A549 (cell line): ENCODE measurements around the gene MLPH. TPM values are rescaled to one million over a fixed set of nuclear protein-coding genes. Genes with fewer than 3 reads are reported as not detected.

Experiments used
- ATAC-seq, 2 experiments: fragments of 200-7000 bp in 1 of 2; fragments of >200 bp in 1 of 2; cut with Nextera tagmentation in 1 of 2; cut with Tn5 transposase in 1 of 2; 3 replicates each; pipeline versions ENCODE4 v1.8.0 to v1.9.1; 2018 to 2020; ENCODE audit warnings: mild to moderate bottlenecking in 1 of 2, moderate library complexity in 1 of 2
- CTCF ChIA-PET: fragments of 300-600 bp; sonication (Branson Sonifier 250); formaldehyde crosslinking; extraction: SDS; loops from one replicate; lab custom pipeline; 2021; ENCODE audit warnings: antibody characterized with exemption, inconsistent platforms; lab: Yijun Ruan, JAX
- POLR2A ChIA-PET: fragments of 350-600 bp; formaldehyde crosslinking; extraction: SDS; loops from one replicate; lab custom pipeline; 2021; ENCODE audit warnings: antibody characterized with exemption, inconsistent platforms; lab: Yijun Ruan, JAX
- DNase-seq, 2 experiments: peaks; one replicate each; pipeline versions ENCODE4 v3.0.0 to v3.0.0-alpha.2; 2011 to 2016; ENCODE audit warnings: low read depth in 1 of 2, low spot score in 1 of 2
- FAIRE-seq: peaks from 2 replicates; lab custom pipeline; 2011; peaks lifted over from hg19 to GRCh38; lab: Jason Lieb, UNC
- H3K27ac ChIP-seq, 2 experiments: fragments of >200 bp; sonication (Bioruptor Twin); formaldehyde crosslinking; 3 replicates each; pipeline ENCODE4 v1.5.1; 2016 to 2017
- H3K4me1 ChIP-seq: fragments of >200 bp; sonication (Bioruptor Twin); formaldehyde crosslinking; 3 replicates; pipeline ENCODE4 v1.6.1; 2016
- H3K4me2 ChIP-seq: fragments of >200 bp; sonication (Bioruptor Twin); formaldehyde crosslinking; 3 replicates; pipeline ENCODE4 v1.6.1; 2016
- H3K4me3 ChIP-seq: fragments of >200 bp; sonication (Bioruptor Twin); formaldehyde crosslinking; 3 replicates; pipeline ENCODE4 v1.5.1; 2016
- H3K9me3 ChIP-seq: fragments of >200 bp; sonication (Bioruptor Twin); formaldehyde crosslinking; 3 replicates; pipeline ENCODE4 v1.6.1; 2016
- CHD2 ChIP-seq: fragments of 150-350 bp; IDR thresholded peaks from 2 replicates; pipeline ENCODE4 v1.6.1; 2014; ENCODE audit warnings: low read length; ENCODE audit not compliant: partially characterized antibody
- EHMT2 ChIP-seq: fragments of 200-600 bp; sonication (generic); IDR thresholded peaks from 2 replicates; pipeline ENCODE4 v1.6.1; 2016; ENCODE audit warnings: antibody characterized with exemption, low read depth, mild to moderate bottlenecking, moderate library complexity
- FOSL2 ChIP-seq, 2 experiments: fragments of 450-650 bp in 1 of 2; fragments of >200 bp in 1 of 2; sonication (Bioruptor Twin) in 1 of 2; formaldehyde crosslinking; IDR thresholded peaks; 2 replicates each; pipeline versions ENCODE4 v1.5.0 to v1.6.1; 2016 to 2020; ENCODE audit warnings: mild to moderate bottlenecking in 1 of 2, moderate library complexity in 1 of 2
- HDAC2 ChIP-seq: fragments of 200-600 bp; sonication (generic); IDR thresholded peaks from 2 replicates; pipeline ENCODE4 v1.6.1; 2016
- HOXB13 ChIP-seq: fragments of 250-450 bp; sonication (Bioruptor Pico); IDR thresholded peaks from 2 replicates; pipeline ENCODE4 v1.5.0; 2020; ENCODE audit warnings: low read depth, mild to moderate bottlenecking, moderate library complexity
- KDM5A ChIP-seq: fragments of 200-600 bp; sonication (generic); IDR thresholded peaks from 2 replicates; pipeline ENCODE4 v1.6.1; 2016; ENCODE audit warnings: antibody characterized with exemption, mild to moderate bottlenecking
- MAZ ChIP-seq: fragments of 150-350 bp; IDR thresholded peaks from 2 replicates; pipeline ENCODE4 v1.6.1; 2014; ENCODE audit warnings: antibody characterized with exemption, low read depth, low read length, borderline replicate concordance
- NFE2L2 ChIP-seq: fragments of 150-350 bp; conservative IDR thresholded peaks from 2 replicates; pipeline ENCODE4 v1.6.1; 2014; ENCODE audit warnings: low read length
- POLR2A ChIP-seq: IDR thresholded peaks from 2 replicates; pipeline ENCODE4 v1.6.1; 2012; ENCODE audit warnings: mild to moderate bottlenecking, low read length
- WGBS: methylation state at CpG from one replicate; pipeline ENCODE4 v1.1.6; 2017; ENCODE audit errors: missing lambda C conversion rate; 5-methylcytosine and 5-hydroxymethylcytosine counted together
- polyA plus RNA-seq, 4 experiments: library from polyadenylated mRNA; depleted of rRNA in 3 of 4; stranded (reverse); fragments of >200 nt; fragmentation: RNase III in 1 of 4; extraction: RNeasy Plus Mini Kit Qiagen cat#74134 plus additional on column Dnase treatment in 1 of 4; gene quantifications; 2 replicates in 3 of 4; 3 replicates in 1 of 4; pipeline ENCODE4 v1.2.3, GENCODE V29; 2011 to 2017
- small RNA-seq, 6 experiments: library from RNA; depleted of rRNA; stranded (forward); fragments of <200 nt; gene quantifications; one replicate each; pipeline ENCODE3, GENCODE V24; 2012
- TF ChIP-seq, protein P1 (sequence below): IDR thresholded peaks from 2 replicates; pipeline ENCODE4 v1.6.1; 2012; ENCODE audit warnings: low read depth, borderline replicate concordance
- TF ChIP-seq, protein P2 (sequence below): fragments of 250-450 bp; sonication (Bioruptor Pico); IDR thresholded peaks from 2 replicates; pipeline ENCODE4 v1.5.0; 2020; ENCODE audit warnings: low read depth, mild to moderate bottlenecking, moderate library complexity

Gene MLPH
- polyA plus RNA-seq, 2 of the 4 experiments (the other 2 are of a cell fraction) = 218 to 350 TPM

DNA sequence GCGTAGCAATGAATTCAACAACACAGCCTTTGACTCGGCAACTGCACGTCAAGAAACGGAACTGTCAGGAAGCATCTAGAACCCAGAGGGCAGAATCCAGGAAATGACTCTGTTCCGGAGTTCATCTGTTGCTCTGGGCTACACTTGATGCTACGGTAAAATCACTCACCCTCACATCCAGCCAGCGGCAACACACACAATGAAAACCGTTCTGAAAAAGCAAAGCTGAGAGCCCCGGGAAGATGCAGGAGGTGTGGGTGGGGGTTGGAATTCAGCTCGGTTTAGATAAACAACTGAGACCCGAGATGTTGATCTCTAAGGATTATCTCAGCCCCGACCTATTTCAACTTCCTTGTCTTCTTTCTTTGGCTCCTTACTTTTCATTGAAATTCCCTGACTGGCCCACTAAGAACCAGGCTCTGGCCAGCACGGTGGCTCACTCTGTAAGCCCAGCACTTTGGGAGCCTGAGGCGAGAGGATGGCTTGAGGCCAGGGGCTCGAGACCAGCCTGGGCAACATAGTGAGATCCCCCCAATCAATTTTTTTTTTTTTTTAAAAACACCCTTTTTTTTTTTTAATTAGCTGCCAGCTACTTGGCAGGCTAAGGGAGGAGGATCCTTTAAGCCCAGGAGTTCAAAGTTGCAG lies 116.8 kb downstream of the MLPH start:
- no peak overlapping the region for H3K4me2 ChIP-seq
- H3K9me3 ChIP-seq = no peaks in the 10 kb centered on the region
- WGBS = 62% methylated on average over 15 of the region's 15 CpGs
- no peak overlapping the region for H3K4me3 ChIP-seq
- CTCF ChIA-PET = interaction anchor here (0.6 to 4.4 kb wide), 2 partner anchors 31 to 135 kb away, joined by 3 to 19 read pairs; no protein-coding TSS in a partner anchor
- ATAC-seq (no peak), FAIRE-seq (no peak), DNase-seq (no peak)
- H3K4me1 ChIP-seq = no peaks in the 10 kb centered on the region
- H3K27ac ChIP-seq = no peak overlapping the region
- no peak for TF ChIP-seq KDM5A
- POLR2A ChIA-PET = no interaction called here

DNA sequence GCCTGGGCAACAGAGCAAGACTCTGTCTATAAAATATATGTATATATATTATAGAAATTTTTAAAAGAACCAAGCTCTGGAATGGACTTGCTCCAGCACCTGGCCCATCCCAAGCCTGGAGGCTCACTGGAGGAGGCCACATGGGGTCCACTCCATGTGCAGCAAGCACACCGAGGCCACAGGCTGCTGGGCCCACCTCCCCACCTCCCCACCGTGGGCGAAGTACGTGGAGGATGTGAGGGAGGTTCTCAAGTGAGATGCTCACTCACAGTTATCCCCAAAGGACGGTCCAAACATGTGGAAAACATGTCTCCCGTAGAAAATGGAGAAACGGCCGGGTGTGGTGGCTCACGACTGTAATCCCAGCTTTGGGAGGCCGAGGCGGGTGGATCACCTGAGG lies 117.3 kb downstream of the MLPH start:
- ChIA-PET POLR2A (no interaction called here), CTCF (interaction anchor here (0.6 to 2.6 kb wide), 2 partner anchors 136 to 141 kb away, joined by 3 to 6 read pairs; no protein-coding TSS in a partner anchor)

More for the DNA sequence above, 117.3 kb downstream of the MLPH start:
- TF ChIP-seq MAZ (no peak), EHMT2 (no peak), NFE2L2 (no peak), FOSL2 (IDR thresholded peaks at IDR 0.05) (no peak), FOSL2 (CRISPR knock-in tag; IDR thresholded peaks at IDR 0.05) (no peak), CHD2 (no peak), POLR2A (no peak), HDAC2 (no peak), HOXB13 (no peak)
- TF ChIP-seq, protein P1, sequence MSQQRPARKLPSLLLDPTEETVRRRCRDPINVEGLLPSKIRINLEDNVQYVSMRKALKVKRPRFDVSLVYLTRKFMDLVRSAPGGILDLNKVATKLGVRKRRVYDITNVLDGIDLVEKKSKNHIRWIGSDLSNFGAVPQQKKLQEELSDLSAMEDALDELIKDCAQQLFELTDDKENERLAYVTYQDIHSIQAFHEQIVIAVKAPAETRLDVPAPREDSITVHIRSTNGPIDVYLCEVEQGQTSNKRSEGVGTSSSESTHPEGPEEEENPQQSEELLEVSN = no peak
- TF ChIP-seq, protein P2, sequence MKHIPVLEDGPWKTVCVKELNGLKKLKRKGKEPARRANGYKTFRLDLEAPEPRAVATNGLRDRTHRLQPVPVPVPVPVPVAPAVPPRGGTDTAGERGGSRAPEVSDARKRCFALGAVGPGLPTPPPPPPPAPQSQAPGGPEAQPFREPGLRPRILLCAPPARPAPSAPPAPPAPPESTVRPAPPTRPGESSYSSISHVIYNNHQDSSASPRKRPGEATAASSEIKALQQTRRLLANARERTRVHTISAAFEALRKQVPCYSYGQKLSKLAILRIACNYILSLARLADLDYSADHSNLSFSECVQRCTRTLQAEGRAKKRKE (CRISPR knock-in tag) = no peak
- Histone ChIP-seq H3K4me2 (no peak overlapping the region), H3K4me3 (no peak overlapping the region), H3K27ac (no peak overlapping the region), H3K4me1 (no peaks in the 10 kb centered on the region), H3K9me3 (no peaks in the 10 kb centered on the region)
- WGBS = 90% methylated on average over 8 of the region's 11 CpGs
- FAIRE-seq (no peak), ATAC-seq (no peak), DNase-seq (no peak)

Small RNA genes lying within 50 kb of the gene (small RNA-seq; reads per million reads assigned to genes)
- gene MIR6811 (0 to 0.97 (median 0) reads per million in 6 experiments), gene RNU6-1140P (0 to 52.4 (median 11.6) reads per million in 6 experiments)

Other genes starting within 250 kb of the MLPH start
- 0.20 and 0.28 TPM in 2 replicates for gene COL6A3, start 73.1 kb upstream of the MLPH start, polyA plus RNA-seq (2011; rRNA removed)
- 0.04 to 0.16 TPM (median 0.10 TPM) in 3 replicates for gene COL6A3, start 73.1 kb upstream of the MLPH start, polyA plus RNA-seq (2017; fragmentation: RNase III; extraction: RNeasy Plus Mini Kit Qiagen cat#74134 plus additional on column Dnase treatment)
- gene PRLH, start 79.3 kb downstream of the MLPH start, polyA plus RNA-seq (2011; rRNA removed) = not detected in 2 replicates
- not detected in 3 replicates for gene PRLH, start 79.3 kb downstream of the MLPH start, polyA plus RNA-seq (2017; fragmentation: RNase III; extraction: RNeasy Plus Mini Kit Qiagen cat#74134 plus additional on column Dnase treatment)
- gene RAB17, start 103.5 kb downstream of the MLPH start, polyA plus RNA-seq (2011; rRNA removed) = 0.44 and 0.78 TPM in 2 replicates
- 0.42 to 2.3 TPM (median 2.2 TPM) in 3 replicates for gene RAB17, start 103.5 kb downstream of the MLPH start, polyA plus RNA-seq (2017; fragmentation: RNase III; extraction: RNeasy Plus Mini Kit Qiagen cat#74134 plus additional on column Dnase treatment)
- 78.3 and 93.0 TPM in 2 replicates for gene LRRFIP1, start 140.3 kb downstream of the MLPH start, polyA plus RNA-seq (2011; rRNA removed)
- 69.1 to 75.6 TPM (median 74.7 TPM) in 3 replicates for gene LRRFIP1, start 140.3 kb downstream of the MLPH start, polyA plus RNA-seq (2017; fragmentation: RNase III; extraction: RNeasy Plus Mini Kit Qiagen cat#74134 plus additional on column Dnase treatment)